ENCODE data around the gene CAGE1.

DNA sequence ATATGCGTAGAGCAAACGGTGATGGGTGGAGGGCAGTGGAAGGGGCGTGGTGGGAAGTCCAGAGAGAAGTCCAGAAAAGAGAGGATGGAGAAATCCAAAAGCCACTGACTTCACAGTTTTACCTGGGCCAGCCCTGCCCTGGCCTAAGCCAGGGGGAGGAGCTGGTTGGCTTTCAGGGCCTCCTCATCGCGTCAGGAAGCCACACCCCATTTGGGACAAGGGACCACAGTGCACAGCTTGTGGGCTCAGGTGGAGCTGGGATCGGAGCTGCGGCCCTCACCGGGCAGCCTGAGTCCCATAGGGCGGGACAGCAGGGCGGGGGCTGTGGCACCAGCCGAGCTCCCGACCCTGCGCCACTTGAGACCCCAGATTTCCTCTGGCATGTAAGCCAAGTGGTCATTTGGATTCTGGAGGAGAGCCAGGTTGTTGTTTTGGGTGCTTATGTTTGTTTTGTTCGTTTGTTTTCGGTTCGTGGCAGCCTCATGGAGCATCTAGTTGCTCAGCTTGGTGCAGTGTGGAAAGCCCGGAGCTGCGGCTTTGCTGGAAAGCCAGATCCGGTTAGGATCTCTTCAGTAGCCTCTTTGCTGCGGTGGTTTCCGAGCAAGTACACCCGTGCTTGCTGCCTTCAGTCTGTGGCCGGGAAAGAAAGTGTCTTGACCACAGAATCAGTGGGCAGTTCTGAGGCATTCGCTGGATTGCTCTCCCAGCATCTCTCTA lies 42.3 kb upstream of the CAGE1 start:
- no peak for TF ChIP-seq EZH2 (IDR thresholded peaks at IDR 0.05; ENCODE audit: borderline replicate concordance)
- no peak for TF ChIP-seq CTCF (IDR thresholded peaks at IDR 0.05; ENCODE audit: poor library complexity)
- no peak for TF ChIP-seq EZH2phosphoT487 (IDR thresholded peaks at IDR 0.05; ENCODE audit: low read depth, severe bottlenecking, unreplicated experiment)

All from hepatocyte (in vitro differentiated cells).